ENCODE data around the gene LALBA. TPM values are rescaled to one million over a fixed set of nuclear protein-coding genes. Genes with fewer than 3 reads are reported as not detected.
"Not testable (repeated sequence)": the region's sequence is repeated elsewhere in the genome, so short reads cannot be mapped to it uniquely, and the experiment has no call there.

LALBA gene
- total RNA-seq, 4 donors from 2014 or later: not detected

- H3K36me3 ChIP-seq: no peaks in the 10 kb centered on the region
- H3K27ac ChIP-seq: no peak within 1 kb of the TSS
- H3K4me1 ChIP-seq: no peaks in the 10 kb centered on the region
- no peak for DNase-seq
- H3K27me3 ChIP-seq: no peaks in the 10 kb centered on the region
- H3K9me3 ChIP-seq: no peaks in the 10 kb centered on the region
- no peak within 1 kb of the TSS for H3K4me3 ChIP-seq
- no peak for TF ChIP-seq POLR2A (IDR thresholded peaks at IDR 0.05)
- TF ChIP-seq, protein P1, sequence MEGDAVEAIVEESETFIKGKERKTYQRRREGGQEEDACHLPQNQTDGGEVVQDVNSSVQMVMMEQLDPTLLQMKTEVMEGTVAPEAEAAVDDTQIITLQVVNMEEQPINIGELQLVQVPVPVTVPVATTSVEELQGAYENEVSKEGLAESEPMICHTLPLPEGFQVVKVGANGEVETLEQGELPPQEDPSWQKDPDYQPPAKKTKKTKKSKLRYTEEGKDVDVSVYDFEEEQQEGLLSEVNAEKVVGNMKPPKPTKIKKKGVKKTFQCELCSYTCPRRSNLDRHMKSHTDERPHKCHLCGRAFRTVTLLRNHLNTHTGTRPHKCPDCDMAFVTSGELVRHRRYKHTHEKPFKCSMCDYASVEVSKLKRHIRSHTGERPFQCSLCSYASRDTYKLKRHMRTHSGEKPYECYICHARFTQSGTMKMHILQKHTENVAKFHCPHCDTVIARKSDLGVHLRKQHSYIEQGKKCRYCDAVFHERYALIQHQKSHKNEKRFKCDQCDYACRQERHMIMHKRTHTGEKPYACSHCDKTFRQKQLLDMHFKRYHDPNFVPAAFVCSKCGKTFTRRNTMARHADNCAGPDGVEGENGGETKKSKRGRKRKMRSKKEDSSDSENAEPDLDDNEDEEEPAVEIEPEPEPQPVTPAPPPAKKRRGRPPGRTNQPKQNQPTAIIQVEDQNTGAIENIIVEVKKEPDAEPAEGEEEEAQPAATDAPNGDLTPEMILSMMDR (IDR thresholded peaks at IDR 0.05): no peak
Observed at GRCh38 chr12:48525332-48525731, 44.5 kb downstream of the LALBA start, which contains the start of gene OR8S1. TSS of gene OR8S1 (plus strand) at chr12:48525632. CDS start at chr12:48525632, 0 bp downstream.

DNA sequence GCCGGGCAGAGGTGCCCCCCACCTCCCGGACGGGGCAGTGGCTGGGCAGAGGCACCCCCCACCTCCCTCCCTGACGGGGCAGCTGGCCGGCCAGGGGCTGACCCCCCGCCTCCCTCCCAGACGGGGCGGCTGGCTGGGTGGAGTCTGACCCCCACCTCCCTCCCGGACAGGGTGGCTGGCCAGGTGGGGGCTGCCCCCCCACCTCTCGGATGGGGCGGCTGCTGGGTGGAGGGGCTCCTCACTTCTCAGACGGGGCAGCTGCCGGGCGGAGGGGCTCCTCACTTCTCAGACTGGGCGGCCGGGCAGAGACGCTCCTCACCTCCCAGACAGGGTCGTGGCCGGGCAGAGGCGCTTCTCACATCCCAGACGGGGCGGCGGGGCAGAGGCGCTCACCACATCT is 49.5 kb downstream of the LALBA start:
- H3K27me3 ChIP-seq, H3K27ac ChIP-seq, H3K9me3 ChIP-seq, H3K4me1 ChIP-seq, H3K4me3 ChIP-seq, H3K36me3 ChIP-seq, DNase-seq: not testable (repeated sequence)

Other genes with a start within 250 kb of the LALBA start
- gene ZNF641, start 219.1 kb downstream of the LALBA start, total RNA-seq: 10 to 100 TPM; 11.7 to 50.3 (median 17.0) TPM
- gene ANP32D, start 97.5 kb downstream of the LALBA start, total RNA-seq: not detected
- 1 to 10 TPM in 1 of 4 donors, not detected in 3; 2.8 TPM for gene C12orf54, start 87.5 kb downstream of the LALBA start, total RNA-seq
- gene OR8S1, start 44.4 kb downstream of the LALBA start, total RNA-seq: not detected
- gene KANSL2, start 112.2 kb upstream of the LALBA start, total RNA-seq: 100 to 1,000 TPM in 1 of 4 donors, 10 to 100 TPM in 3; 14.4 to 106 (median 49.9) TPM
- gene CCNT1, start 146.7 kb upstream of the LALBA start, total RNA-seq: 10 to 100 TPM; 29.6 to 68.5 (median 42.9) TPM
- gene ADCY6, start 219.0 kb upstream of the LALBA start, total RNA-seq: 100 to 1,000 TPM in 3 of 4 donors, 10 to 100 TPM in 1; 71.3 to 175 (median 129) TPM
- 10 to 100 TPM; 10.2 to 47.0 (median 35.6) TPM for gene CACNB3, start 248.4 kb upstream of the LALBA start, total RNA-seq